Hematopoietic multipotent progenitor cell (in vitro differentiated cells): ENCODE data around the gene ANKRD10. TPM values are rescaled to one million over a fixed set of nuclear protein-coding genes. Genes with fewer than 3 reads are reported as not detected.

ENCODE experiments used
- DNase-seq, 3 donors: peaks; one replicate each; pipeline ENCODE4 v3.0.0-alpha.2; 2011 to 2015; ENCODE audit warnings: low read depth in 2 of 3, low spot score in 2 of 3
- total RNA-seq: library from RNA; depleted of rRNA; stranded (reverse); fragments of >200 nt; gene quantifications from one replicate; pipeline ENCODE4 v1.2.3, GENCODE V29; 2012

Gene ANKRD10
- total RNA-seq, 1 donor, result 163 TPM

DNA sequence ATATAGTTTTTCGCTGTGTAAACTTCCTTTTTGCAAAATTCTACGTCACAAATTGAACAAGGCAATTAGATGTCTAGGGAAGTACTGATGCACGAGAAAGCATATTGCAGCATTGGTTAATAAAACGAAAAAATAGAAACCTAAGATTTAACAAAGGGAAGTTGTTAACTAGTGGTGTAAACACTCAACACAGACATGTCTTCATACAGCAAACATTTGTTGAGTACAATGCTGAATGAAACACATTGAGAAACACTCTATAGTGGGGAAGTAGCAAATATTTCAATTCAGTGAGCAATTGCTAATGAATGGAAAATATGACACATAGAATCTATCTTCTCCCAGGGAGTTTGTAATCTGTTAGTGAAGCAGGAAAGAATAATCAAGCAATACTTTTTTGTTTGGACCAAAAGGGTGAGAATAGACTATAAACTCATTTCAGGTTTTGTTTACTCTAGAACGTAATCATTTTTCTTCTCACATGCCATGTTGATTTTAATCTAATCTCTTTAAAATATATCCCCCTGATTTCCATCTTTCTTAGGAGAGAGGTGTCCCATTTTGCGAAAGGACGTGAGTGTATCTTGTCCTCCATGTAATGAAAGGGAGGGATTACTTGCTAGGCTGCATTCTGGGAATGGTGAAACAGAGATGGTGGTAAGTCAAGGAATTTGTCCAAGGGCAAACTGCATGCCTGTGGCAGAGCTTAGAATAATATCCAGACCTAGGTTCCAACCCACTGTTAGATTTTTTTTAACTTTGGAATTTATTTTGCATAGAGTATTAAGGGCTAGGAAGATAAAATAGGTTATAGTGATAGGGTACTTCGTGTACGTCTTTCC, 1.7 kb upstream of the ANKRD10 start:
- DNase-seq, result peak in 1 of 3 donors; percentile 38

DNA sequence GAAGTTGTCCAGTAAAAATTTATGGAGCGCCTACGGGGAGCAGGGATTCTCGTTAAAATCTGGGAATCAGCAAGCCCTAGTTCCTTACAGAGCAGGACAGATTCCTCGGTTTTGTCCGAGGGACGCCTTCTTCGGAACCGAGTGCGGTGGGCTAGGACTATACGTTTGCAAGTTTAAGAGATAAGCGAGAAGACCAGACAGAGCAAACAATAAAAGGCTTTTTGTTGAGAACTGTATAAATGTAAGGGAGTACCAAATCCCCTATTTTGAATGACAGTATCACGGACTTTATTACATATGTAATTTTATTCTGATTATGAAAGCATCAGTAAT, 971 bp upstream of the ANKRD10 start:
- DNase-seq, result peak in 1 of 3 donors; percentile 16

DNA sequence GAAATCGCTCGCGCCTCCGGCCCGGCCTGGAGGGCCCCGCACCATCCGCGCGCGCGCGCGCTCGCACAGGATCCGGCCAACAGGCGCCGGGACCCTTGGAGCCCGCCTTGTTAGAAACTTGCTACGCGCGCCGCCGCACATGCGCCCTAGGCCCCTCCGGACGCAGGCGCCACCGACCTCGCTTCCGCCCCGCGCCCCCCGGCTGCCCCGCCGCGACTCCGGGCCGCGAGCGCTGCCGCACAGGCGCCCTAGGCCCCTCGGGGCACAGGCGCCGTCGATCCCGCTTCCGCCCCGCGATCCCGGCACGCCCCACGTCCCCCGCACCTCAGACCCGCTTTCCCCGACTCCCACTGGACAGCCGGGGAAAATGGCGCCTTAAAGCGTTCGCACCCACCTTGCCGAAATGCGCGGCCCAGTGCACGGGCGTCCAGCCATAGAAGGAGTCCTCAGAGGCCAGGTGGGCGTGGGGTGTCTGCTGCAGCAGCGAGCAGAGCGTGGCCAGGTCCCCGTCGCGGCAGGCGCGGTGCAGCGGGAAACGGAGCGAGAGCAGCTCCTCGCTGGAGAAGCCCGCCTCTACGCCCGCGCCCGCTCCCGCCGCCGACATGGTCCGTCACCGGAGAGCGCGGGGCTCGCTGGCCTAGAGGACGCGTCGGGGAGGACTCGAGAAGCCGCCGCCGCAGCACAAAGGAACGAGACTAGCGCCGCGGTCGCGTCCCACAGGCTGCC, 375 bp downstream of the ANKRD10 start:
- peak; percentile 49 to 84 (median 82) for DNase-seq

DNA sequence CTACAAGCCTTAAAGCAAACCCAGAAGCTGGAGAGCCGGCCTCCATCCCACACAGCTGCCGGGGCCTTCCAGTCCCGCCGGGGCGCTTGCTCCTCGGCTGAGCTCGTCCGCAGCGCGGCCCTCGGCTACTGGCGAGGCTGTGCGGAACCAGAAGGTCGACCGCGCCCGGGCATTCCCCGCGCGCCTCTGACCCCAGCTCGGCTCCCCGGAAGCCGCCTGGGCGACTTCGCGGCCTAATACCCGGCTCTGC, 863 bp downstream of the ANKRD10 start:
- no peak for DNase-seq

DNA sequence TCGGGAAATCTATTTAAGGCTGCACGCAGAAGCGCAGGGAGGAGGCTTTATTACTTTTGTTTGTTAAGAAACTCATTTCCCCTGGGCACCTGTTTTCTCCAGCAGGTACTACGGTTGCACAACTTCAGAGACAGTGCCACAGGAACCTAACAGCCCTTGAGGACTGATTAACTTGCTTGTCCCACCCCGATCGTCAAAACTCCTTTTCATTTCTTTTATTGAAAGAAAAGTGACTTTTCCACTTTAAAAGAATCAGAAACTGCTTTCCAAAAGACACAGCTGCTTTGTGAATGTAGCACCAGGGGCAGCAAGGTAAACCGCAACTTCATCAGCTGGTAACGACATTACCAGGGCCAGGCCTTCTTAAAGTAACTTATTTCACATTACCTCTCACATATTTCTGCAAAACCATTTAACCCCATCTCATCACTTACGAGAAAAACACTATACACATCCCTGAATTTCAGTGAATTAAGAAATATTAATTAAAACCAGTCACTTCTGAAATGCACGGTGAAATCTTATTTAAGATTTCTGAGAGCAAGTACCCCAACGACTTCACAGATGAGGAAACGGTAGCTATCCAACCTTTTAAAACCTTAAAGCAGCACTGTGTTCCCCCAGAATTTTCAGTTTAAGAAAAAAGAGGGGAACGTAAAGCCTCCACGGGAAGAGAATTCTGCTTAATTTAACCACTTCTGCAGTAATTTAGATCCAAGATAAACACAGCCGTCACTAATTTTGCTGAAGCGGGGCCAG, 1.4 kb downstream of the ANKRD10 start:
- peak in 1 of 3 donors; percentile 18 for DNase-seq

DNA sequence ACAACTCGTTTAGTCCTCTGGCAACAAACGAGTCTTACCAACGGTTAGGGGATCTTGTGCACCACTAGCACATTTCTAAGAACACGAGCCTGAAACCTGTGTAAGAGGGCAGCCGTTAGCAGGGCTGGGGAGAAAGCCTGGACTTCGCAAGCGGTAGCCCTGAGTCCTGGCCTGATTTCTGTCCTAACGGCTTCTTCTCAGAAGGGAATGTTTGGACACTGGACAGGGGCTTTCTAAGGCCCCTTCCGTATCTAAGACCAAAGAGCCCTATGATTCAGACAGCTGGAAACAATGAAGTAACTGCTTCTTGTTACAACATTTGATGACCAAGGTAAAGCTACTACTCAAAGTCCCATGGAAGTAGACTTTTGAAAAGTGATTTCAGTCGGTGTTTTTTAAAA, 2.2 kb downstream of the ANKRD10 start:
- no peak for DNase-seq

DNA sequence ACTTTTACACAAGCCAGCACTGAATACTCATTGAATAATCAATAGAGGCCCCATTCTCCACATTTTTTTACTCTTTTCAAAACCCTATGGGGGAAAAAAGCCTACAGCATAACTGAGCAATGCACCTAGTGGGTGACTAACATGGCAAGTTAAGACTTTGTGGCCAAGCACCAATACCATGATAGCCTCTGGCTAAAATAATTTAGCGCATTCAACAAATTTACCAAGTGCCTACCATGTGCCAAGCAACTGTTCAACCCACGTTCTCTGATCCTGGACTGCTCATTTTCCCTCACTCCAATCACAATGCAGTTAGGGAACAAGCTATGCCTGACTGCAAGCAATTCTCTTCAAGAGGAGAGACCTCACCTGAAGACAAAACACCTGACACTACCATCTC, 3.0 kb downstream of the ANKRD10 start:
- DNase-seq, result no peak

DNA sequence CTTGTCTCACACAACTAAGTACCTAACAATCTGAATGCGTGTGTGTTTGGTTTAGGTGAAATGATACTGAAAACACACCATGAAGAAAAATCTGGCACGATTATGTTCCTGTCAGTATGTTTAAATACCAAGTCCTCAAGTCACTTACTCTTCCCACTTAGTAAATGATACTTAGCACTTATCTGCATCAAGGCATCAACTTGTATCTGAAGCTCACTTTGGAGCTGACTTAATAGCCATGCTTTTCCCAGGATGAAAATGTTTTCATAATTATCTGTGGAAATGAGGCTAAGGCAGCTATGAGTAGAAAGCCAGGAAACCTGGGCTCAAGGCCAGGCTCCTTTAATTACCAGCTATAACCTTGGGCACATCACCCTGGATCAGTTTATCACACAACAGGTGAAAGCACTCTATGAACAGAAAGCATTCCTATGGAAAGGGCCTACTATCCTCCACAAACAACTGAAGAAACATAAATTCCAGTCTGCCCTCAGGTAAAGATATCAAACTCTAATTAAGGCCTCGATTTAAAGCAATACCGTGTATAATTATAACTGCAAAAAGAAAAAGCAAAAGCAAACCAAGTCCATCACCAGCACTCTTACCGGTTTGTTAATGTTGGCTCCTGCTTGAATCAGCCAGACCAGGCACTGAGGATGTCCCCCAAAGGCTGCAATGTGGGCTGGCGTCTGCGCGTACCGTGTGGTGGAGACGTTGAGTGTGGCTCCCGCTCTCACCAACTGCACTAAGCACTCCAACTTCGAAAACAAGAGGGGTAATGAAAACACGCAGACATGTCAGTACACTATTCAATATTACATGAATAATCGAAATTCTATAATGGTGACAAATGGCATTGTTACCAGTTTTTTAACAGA, 4.6 kb downstream of the ANKRD10 start:
- no peak for DNase-seq

DNA sequence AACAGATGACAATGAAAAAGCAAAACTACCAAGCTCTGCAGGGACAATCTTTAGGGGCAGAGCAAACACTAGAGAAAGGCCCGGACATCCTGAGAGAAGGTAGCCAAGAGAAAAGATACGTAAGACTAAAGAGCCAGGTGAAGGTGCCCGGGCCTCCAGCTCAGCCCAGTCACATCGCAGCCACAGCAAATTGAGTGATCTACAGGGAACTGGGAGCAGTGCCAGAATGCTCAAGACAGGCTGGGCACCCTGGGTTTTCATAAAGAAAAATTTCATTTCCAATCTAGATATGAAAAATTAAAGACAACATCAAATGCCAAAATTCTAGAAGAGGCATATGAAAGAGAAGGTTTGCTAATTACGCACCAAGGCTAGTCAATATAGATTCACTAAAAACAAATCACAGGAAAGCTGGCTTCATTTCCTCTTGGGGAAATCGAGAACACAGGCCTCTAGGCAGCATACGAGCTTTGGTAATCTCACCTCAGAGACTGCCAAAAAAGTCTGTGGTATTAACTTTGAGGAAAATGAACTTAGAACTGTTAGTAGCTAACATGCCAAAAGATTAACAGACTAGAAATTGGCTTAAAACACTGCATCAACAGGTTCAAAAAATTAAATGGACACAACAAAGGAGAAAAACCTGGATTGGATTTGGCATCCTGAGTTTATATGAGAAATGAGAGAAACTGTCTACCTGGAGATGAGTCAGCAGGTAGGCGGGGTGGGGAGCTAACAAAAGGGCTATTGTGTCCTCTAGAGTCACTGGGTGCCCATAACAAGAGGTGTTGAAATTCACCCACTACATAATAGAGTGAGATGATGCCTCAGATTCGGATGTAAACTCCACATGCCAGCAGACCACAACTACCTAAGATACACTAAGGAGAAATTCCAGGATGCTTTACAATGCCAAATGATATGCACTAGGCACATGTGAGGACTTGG, 6.6 kb downstream of the ANKRD10 start:
- DNase-seq, result no peak

DNA sequence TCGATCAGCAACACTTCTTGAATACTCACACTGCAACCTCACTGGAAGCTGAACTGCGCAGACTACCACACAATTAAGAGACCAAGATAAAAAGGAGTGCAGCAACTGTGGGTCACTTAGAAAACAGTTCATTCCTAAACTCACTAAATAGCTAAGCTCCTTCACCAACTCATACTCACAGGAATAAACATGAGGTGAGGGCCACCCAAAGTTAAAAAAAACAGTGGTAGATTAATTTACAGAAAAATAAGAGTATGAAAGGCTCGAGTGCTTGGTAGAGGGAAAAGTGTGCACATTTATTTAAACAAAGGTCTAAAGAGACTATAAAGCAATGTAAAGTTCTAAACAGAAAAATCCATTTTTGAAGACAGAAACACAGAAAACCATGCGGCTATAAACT, 7.6 kb downstream of the ANKRD10 start:
- DNase-seq, result no peak

DNA sequence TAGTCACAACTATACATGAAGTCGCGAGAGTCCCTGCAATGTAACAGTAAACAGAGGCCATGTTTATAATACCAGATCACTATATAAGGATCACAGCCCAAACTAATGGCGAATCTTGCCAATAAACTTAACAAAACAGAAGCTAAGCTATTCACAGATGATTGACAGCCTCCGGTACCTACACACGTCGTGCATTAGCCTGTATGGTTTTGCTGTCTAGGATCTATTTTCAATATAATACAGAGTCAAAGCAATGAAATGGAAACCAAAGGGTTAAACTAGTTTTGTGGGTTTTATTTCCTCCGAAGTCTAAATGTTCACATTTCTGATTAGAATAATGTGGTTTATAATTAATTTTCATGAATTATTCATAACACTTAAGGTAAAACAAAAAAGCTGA, 10.1 kb downstream of the ANKRD10 start:
- DNase-seq, result no peak

DNA sequence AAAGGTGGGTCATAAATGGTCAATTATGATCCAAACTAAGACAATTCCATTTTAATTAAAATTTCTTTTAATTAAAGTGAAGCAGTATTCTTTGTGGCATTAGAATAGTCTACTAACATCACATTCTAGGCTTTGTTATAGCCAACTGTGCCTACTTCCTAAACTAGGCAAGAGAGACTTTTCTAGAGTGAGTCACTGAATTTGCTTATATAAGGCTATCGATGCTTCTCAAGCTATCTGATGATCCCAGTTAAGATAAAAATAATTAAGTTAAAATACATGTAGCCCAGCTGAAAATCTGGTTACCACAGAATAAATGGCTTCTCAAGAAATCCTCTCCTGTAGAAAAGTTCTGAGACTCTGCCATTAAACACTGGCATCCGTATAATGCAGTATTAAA, 12.5 kb downstream of the ANKRD10 start:
- no peak for DNase-seq

DNA sequence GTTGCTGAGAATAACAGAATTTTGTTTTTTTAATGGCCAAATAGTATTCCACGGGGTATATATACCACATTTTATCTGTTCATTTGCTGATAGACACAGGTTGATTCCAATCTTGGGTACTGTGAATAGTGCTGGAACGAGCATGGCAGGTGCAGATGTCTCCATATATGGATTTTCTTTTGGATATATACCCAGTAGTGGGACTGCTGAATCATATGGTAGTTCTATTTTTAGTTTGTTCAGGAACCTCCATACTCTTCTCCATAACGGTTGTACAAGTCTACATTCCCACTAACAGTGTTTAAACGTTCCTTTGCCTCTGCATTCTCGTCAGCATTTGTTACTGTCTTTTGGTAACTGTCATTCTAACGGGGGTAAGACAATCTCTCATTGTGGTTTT, 17.3 kb downstream of the ANKRD10 start:
- no peak for DNase-seq

DNA sequence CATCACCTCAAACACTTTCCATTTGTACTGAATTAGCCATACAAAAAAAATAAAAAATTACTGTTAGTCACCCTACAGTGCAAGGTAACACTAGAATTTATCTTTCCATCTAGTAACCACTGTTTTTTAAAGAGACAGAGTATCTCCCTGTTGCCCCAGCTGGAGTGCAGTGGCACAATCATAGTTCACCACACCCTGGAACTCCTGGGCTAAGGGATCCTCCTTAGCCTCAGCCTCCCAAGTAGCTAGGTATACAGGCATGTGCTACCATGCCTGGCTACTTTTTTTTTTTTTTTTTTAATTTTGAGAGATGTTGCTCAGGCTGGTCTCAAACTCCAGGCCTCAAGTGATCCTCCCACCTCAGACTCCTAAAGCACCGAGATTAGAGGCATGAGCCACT, 17.9 kb downstream of the ANKRD10 start:
- DNase-seq, result no peak

DNA sequence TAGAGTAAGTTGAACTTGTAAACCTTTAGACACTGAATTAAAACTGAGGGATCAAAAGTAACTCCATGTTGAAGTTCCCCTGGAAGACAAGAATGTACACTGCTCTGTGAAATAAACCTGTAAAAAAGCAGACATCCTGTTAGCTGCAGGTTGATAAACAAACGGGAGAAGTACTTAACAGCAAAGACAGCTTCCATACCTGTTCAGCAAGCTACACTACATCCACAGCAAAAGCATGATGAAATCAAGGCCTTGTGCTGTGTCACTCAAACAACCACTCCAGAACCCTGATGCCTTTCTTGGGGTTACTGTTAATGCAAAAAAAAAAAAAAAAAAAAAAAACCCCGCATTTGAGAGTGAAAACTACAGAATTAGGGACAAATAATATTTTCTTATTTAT, 20.8 kb downstream of the ANKRD10 start:
- DNase-seq, result no peak

DNA sequence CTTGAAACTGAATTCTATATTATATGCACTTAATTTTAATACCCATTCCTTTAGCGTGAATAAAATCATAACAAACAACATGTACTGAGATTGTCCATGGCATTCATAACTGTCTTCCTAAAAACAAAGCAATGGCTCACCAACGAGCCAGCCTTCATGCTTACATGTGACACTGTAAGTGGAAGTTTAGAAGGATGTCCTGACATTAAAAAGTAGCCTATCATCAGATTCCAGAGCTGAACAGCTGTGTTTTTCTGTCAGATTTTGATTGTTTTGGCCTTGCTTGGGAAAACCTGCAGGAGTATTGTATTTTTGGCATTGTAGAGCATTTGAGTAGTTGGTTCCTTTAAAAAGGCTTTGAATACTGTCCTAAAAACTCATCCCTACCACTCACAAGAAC, 21.3 kb downstream of the ANKRD10 start:
- no peak for DNase-seq

DNA sequence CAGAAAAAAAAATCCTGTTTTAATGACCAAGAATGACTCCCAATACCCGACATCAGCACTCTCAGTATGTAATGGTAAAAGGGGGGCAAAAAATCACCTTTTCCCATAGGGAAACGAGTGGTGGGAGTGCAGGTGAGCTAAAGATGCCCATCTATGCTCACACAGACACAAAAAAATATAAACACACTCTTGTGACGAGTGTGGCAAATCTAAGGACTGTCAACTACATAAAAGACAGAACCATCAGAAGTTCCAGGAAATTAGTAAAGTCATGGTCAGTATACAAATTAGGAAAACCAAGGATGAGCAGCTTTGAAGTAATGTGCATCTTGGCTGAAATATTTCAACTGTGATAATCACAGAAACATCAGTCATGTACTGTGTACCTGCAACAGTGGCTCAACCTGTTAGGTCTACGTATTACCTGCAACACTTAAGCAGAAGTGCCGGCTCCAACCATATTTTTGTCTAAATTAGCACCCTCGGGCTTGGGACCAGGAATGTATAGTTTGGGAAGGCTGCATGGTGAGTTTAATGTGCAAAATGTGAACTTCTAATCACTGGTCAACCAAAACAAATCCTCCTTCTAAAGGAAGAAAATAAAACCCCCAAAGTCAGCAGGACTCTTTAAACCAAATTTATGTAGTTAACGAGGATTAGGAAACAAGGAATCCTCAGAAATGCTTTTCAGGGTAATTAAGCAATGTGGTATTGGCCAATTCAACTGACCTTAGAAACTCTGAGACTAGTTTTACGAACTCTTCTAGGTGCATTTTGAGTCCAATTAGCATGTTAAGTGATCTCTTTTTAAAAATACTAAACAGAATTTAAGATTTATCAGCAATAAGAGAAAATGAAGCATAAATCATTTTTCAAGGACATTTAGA, 24.3 kb downstream of the ANKRD10 start:
- DNase-seq, result no peak

DNA sequence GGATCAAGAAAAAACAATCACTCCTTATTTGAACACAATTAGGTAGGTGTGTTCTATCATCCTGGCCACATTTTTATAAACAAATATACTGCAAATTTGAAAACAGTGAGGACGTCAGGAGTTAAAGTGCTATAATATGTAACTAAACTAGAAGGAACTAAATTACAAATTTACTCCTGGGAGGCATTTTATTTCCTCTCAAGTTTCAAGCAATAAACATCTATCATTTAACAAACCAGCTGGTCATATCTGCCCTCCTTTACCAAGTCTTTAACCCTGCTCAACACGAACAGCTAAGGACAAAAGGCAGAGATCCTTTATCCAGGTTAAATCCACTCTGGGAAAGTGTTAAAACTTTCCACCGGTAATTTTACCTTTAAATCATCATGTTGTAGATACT, 26.5 kb downstream of the ANKRD10 start:
- DNase-seq, result no peak
